GM21529 (cell line): ENCODE measurements around the gene C12orf75.

Source experiments
- ATAC-seq: cut with Tn5 transposase; IDR thresholded peaks from one replicate; pipeline ENCODE4 v1.9.1; 2021; ENCODE audit not compliant: unreplicated experiment

Gene C12orf75

GRCh38 chr12:105409801-105410471, 79.4 kb downstream of the C12orf75 start:
- ATAC-seq, result no peak

- ATAC-seq, result no peak
Measured at GRCh38 chr12:105413911-105414487, 83.5 kb downstream of the C12orf75 start.

GRCh38 chr12:105417732-105418131, 87.2 kb downstream of the C12orf75 start:
- no peak for ATAC-seq

GRCh38 chr12:105418229-105418628, 87.7 kb downstream of the C12orf75 start:
- no peak for ATAC-seq

- no peak for ATAC-seq
Measured at GRCh38 chr12:105418821-105419291, 88.4 kb downstream of the C12orf75 start.

GRCh38 chr12:105419606-105420005, 89.1 kb downstream of the C12orf75 start:
- no peak for ATAC-seq

- ATAC-seq, result no peak
Measured at GRCh38 chr12:105420046-105420445, 89.6 kb downstream of the C12orf75 start.

GRCh38 chr12:105420659-105421240, 90.3 kb downstream of the C12orf75 start:
- no peak for ATAC-seq
